HepG2 (cell line): ENCODE data around the gene PIEZO2. TPM values are rescaled to one million over a fixed set of nuclear protein-coding genes. Genes with fewer than 3 reads are reported as not detected.
A peak's percentile ranks its signal among the peaks of the same experiment; 100 is the strongest.

Experiments
- ATAC-seq: fragments of 200-7000 bp; cut with Tn5 transposase; 3 replicates; pipeline ENCODE4 v1.9.1; 2020; ENCODE audit warnings: mild to moderate bottlenecking, moderate library complexity
- BruUV-seq: library from RNA; stranded (reverse); fragments of 400-500 nt; replicated peaks from 2 replicates; lab custom pipeline; 2021; lab: Mats Ljungman, UMichigan
- CTCF ChIA-PET: fragments of 300-600 bp; formaldehyde crosslinking; extraction: SDS; loops from one replicate; lab custom pipeline; 2021; ENCODE audit warnings: low total read pairs, inconsistent platforms, low intra/inter-chr PET ratio; lab: Yijun Ruan, JAX
- POLR2A ChIA-PET: fragments of 350-600 bp; sonication (Branson Sonifier 250); formaldehyde crosslinking; loops from one replicate; lab custom pipeline; 2020; ENCODE audit warnings: antibody characterized with exemption, inconsistent platforms; lab: Yijun Ruan, JAX
- DNase-seq: peaks from one replicate; pipeline ENCODE4 v3.0.0-alpha.2; 2015; ENCODE audit warnings: low spot score
- FAIRE-seq: peaks from 3 replicates; lab custom pipeline; 2011; peaks lifted over from hg19 to GRCh38; lab: Jason Lieb, UNC
- H2AFZ ChIP-seq: one replicate; pipeline ENCODE4 v1.6.1; 2011; ENCODE audit warnings: low read length, inconsistent platforms
- H3K27ac ChIP-seq: fragments of 300-600 bp; 3 replicates; pipeline ENCODE4 v1.8.0; 2011; ENCODE audit warnings: mixed run types, mild to moderate bottlenecking, mixed read lengths, low read length, inconsistent platforms; ENCODE audit not compliant: insufficient read depth; ENCODE audit errors: extremely low read length
- H3K27me3 ChIP-seq, 2 experiments: fragments of 200-600 bp in 1 of 2; 2 replicates in 1 of 2; 3 replicates in 1 of 2; pipeline versions ENCODE4 v1.6.0 to v1.8.0; 2011; ENCODE audit warnings: low read length in 2 of 2, mild to moderate bottlenecking in 2 of 2, moderate library complexity in 2 of 2, inconsistent platforms in 1 of 2; ENCODE audit not compliant: insufficient read depth in 2 of 2, control insufficient read depth in 1 of 2
- H3K36me3 ChIP-seq, 2 experiments: fragments of 200-600 bp in 1 of 2; replicated peaks in 1 of 2; 2 replicates in 1 of 2; 3 replicates in 1 of 2; pipeline versions ENCODE4 v1.5.1 to v1.8.0; 2011; ENCODE audit warnings: low read length in 2 of 2, inconsistent platforms in 1 of 2; ENCODE audit not compliant: insufficient read depth in 2 of 2, control insufficient read depth in 1 of 2
- H3K4me1 ChIP-seq: 2 replicates; pipeline ENCODE4 v1.5.1; 2012; ENCODE audit warnings: low read length, inconsistent platforms; ENCODE audit not compliant: insufficient read depth
- H3K4me2 ChIP-seq: 2 replicates; pipeline ENCODE4 v1.6.0; 2011; ENCODE audit warnings: low read depth, low read length, inconsistent platforms
- H3K4me3 ChIP-seq, 3 experiments: fragments of 200-600 bp in 1 of 3; sonication (generic), shearing (Covaris generic) in 1 of 3; replicated peaks in 1 of 3; 2 replicates each; pipeline ENCODE4 v1.5.1; 2011 to 2016; ENCODE audit warnings: low read length in 3 of 3, inconsistent platforms in 2 of 3, low read depth in 2 of 3, mild to moderate bottlenecking in 2 of 3, control low read depth in 1 of 3, mixed read lengths in 1 of 3; ENCODE audit not compliant: insufficient read depth in 1 of 3
- H3K79me2 ChIP-seq: one replicate; pipeline ENCODE4 v1.6.1; 2011; ENCODE audit warnings: low read length, inconsistent platforms; ENCODE audit not compliant: insufficient read depth
- H3K9ac ChIP-seq: 2 replicates; pipeline ENCODE4 v1.6.0; 2011; ENCODE audit warnings: mild to moderate bottlenecking, low read depth, low read length, inconsistent platforms; ENCODE audit not compliant: insufficient read depth
- H3K9me3 ChIP-seq: 2 replicates; pipeline ENCODE4 v1.5.1; 2012; ENCODE audit warnings: mild to moderate bottlenecking, low read length
- H4K20me1 ChIP-seq: 2 replicates; pipeline ENCODE4 v1.6.0; 2011; ENCODE audit warnings: inconsistent platforms, mild to moderate bottlenecking, low read length, moderate library complexity; ENCODE audit not compliant: insufficient read depth
- DPF2 ChIP-seq: sonication (generic); formaldehyde crosslinking; IDR thresholded peaks from 2 replicates; pipeline ENCODE4 v1.4.0; 2020; ENCODE audit warnings: mild to moderate bottlenecking, low read depth, missing genetic modification reagents, borderline replicate concordance
- FIP1L1 ChIP-seq: fragments of 200-400 bp; formaldehyde crosslinking; IDR thresholded peaks from 2 replicates; pipeline ENCODE4 v1.6.1; 2018; ENCODE audit warnings: low read depth, mild to moderate bottlenecking, low read length, moderate library complexity, borderline replicate concordance; ENCODE audit not compliant: insufficient read depth
- POLR2AphosphoS5 ChIP-seq: IDR thresholded peaks from 2 replicates; pipeline ENCODE4 v1.6.1; 2012; ENCODE audit warnings: low read depth, low read length
- RAD21 ChIP-seq: fragments of 450-650 bp; formaldehyde crosslinking; IDR thresholded peaks from 2 replicates; pipeline ENCODE4 v1.5.0; 2020; ENCODE audit warnings: mild to moderate bottlenecking
- REPIN1 ChIP-seq: sonication (generic); formaldehyde crosslinking; IDR thresholded peaks from 2 replicates; pipeline ENCODE4 v1.8.0; 2022; ENCODE audit warnings: missing genetic modification reagents, low read depth, mild to moderate bottlenecking, borderline replicate concordance
- RFXANK ChIP-seq: IDR thresholded peaks from 2 replicates; pipeline ENCODE4 v1.6.1; 2016
- SRF ChIP-seq: IDR thresholded peaks from 2 replicates; pipeline ENCODE4 v1.6.1; 2011; ENCODE audit warnings: mild to moderate bottlenecking, low read depth, low read length, moderate library complexity
- ZGPAT ChIP-seq: IDR thresholded peaks from 2 replicates; pipeline ENCODE4 v1.6.1; 2016; ENCODE audit warnings: mild to moderate bottlenecking
- ZHX1 ChIP-seq: sonication (generic); formaldehyde crosslinking; IDR thresholded peaks from 2 replicates; pipeline ENCODE4 v1.8.1; 2022; ENCODE audit warnings: low read depth, mild to moderate bottlenecking, missing genetic modification reagents
- ZMAT3 ChIP-seq: sonication (generic); formaldehyde crosslinking; conservative IDR thresholded peaks from 2 replicates; pipeline ENCODE4 v1.7.0; 2021; ENCODE audit warnings: missing genetic modification reagents
- ZNF607 ChIP-seq: sonication (generic); formaldehyde crosslinking; IDR thresholded peaks from 2 replicates; pipeline ENCODE4 v1.5.1; 2020; ENCODE audit warnings: missing genetic modification reagents, mild to moderate bottlenecking, borderline replicate concordance
- WGBS: methylation state at CpG from one replicate; pipeline ENCODE4 v1.1.6; 2017; ENCODE audit warnings: low lambda C conversion rate; 5-methylcytosine and 5-hydroxymethylcytosine counted together
- in situ Hi-C: cut with HindIII; loops from 2 replicates; pipeline ENCODE4 v1.10.0; 2017; ENCODE audit warnings: low pct_unique_long_range_greater_than_20kb; ENCODE audit not compliant: extremely low pct_ligation_motif_present
- intact Hi-C: fragments of 100-400 bp; cut with micrococcal nuclease; formaldehyde crosslinking; loops from one replicate; pipeline ENCODE4 v1.10.0; 2022; ENCODE audit not compliant: unreplicated experiment
- polyA plus RNA-seq, 8 experiments: library from polyadenylated mRNA; depleted of rRNA in 3 of 8; stranded (reverse) in 7 of 8; unstranded in 1 of 8; fragments of >200 nt; fragmentation: Illumina TruSeq in 4 of 8; extraction: Trizol in 4 of 8; gene quantifications; 2 replicates each; pipeline versions ENCODE4 v1.2.1 to v1.2.3, GENCODE V29; 2011 to 2016; ENCODE audit warnings: low read depth in 4 of 8, missing spikeins in 1 of 8, mixed read lengths in 1 of 8; ENCODE audit not compliant: insufficient read depth in 1 of 8
- total RNA-seq, 5 experiments: library from RNA; depleted of rRNA; stranded (reverse); fragments of >200 nt; fragmentation: Illumina TruSeq; extraction: Trizol; gene quantifications; 2 replicates each; pipeline ENCODE4 v1.2.3, GENCODE V29; 2016; ENCODE audit warnings: low read depth in 1 of 5
- TF ChIP-seq, protein P1 (sequence below): sonication (generic); formaldehyde crosslinking; IDR thresholded peaks from 2 replicates; pipeline ENCODE4 v1.9.0; 2021; ENCODE audit warnings: missing genetic modification reagents, borderline replicate concordance
- TF ChIP-seq, protein P2 (sequence below): sonication (generic); formaldehyde crosslinking; IDR thresholded peaks from 2 replicates; pipeline ENCODE4 v1.4.0; 2020; ENCODE audit warnings: missing genetic modification reagents

The PIEZO2 gene
- total and polyA plus RNA-seq, 2 of the 13 experiments (the other 11 are each of a cell fraction or from before 2014, with no cell fraction given), result 15.2 to 27.2 TPM

- TF ChIP-seq DPF2 (CRISPR knock-in tag) (no peak), SRF (no peak)
- TF ChIP-seq, protein P1, sequence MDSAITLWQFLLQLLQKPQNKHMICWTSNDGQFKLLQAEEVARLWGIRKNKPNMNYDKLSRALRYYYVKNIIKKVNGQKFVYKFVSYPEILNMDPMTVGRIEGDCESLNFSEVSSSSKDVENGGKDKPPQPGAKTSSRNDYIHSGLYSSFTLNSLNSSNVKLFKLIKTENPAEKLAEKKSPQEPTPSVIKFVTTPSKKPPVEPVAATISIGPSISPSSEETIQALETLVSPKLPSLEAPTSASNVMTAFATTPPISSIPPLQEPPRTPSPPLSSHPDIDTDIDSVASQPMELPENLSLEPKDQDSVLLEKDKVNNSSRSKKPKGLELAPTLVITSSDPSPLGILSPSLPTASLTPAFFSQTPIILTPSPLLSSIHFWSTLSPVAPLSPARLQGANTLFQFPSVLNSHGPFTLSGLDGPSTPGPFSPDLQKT (CRISPR knock-in tag), result no peak
Observed at GRCh38 chr18:11150271-11150615, 874 bp upstream of the PIEZO2 start (continued).

DNA sequence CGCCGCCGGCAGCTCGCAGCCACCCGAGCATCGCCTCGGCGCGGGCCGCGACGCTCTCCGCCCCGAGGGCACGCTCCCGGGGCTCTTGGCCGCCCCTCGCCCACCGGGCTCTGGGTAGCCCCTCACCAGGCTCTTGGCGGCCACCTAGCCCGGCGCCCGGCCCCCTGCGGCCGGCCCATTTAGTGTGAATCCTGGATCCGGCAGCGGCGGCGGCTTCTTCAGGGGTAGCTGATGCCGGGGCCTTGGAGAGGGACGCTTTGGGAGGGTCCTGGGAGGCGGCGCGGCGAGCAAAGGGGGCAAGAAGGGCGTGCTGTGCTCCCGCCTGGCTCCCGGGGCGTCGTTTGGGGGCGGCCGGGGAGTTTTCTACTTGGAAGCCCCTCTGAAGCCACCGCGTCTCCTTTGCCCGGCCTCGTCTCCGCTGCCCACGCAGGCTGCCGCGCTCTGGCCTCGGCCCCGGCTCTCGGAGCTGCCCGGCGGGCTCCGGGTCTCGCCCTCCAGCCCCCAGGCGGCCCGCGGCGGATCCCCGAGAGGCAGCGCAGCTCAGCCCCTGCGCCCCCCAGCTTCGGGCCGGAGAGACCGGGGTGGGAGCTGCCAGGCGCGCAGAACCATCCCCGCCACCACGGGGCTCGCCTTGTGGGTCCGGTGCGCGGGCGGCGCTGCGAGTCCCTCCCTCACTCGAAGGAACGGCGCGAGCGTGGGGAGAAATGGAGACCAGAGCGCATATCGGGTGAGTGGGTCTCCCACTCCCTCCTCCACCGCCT lies 509 bp downstream of the PIEZO2 start:
- in situ Hi-C loops, result loop anchor here (5.0 kb wide), 1 partner anchor 107 kb away; no protein-coding TSS in a partner anchor
- FAIRE-seq (no peak), ATAC-seq (peak; percentile 41), DNase-seq (no peak)
- intact Hi-C loops, result loop anchor here (5.0 kb wide), 1 partner anchor 37 kb away; no protein-coding TSS in a partner anchor
- H3K9me3 ChIP-seq, result no peaks in the 10 kb centered on the region
- peak overlapping the region; percentile 81 for H3K4me2 ChIP-seq
- H3K36me3 ChIP-seq, result no peaks in the 10 kb centered on the region; a peak in 1 of 5 replicates
- H3K4me3 ChIP-seq, result peak overlapping the region; percentile 57 to 71 (median 64); a peak in 5 of 6 replicates
- H3K79me2 ChIP-seq, result peaks cover 22% of the 10 kb centered on the region
- H4K20me1 ChIP-seq, result no peaks in the 10 kb centered on the region
- ChIA-PET CTCF (no interaction called here), POLR2A (interaction anchor here (0.7 to 1.0 kb wide), 2 partner anchors 29 to 34 kb away, joined by 3 read pairs; no protein-coding TSS in a partner anchor)
- H2AFZ ChIP-seq, result no peak overlapping the region
- H3K9ac ChIP-seq, result peak overlapping the region; percentile 66
- no TSS peak for BruUV-seq
- no peak overlapping the region for H3K27ac ChIP-seq
- no CpG with 5 or more reads among the region's 86 CpGs for WGBS
- H3K27me3 ChIP-seq, result 0 out of 5 replicates have a peak, but pooled peaks cover 0 to 3% of the 10 kb centered on the region in 2 experiments
- peaks cover 49% of the 10 kb centered on the region for H3K4me1 ChIP-seq
- TF ChIP-seq FIP1L1, result no peak
- TF ChIP-seq ZGPAT (CRISPR knock-in tag), result no peak; the same call in 1 of the 2 replicates
- 0 out of 2 replicates have a peak, but pooled peaks have one; percentile 24 for TF ChIP-seq ZNF607
- no peak for TF ChIP-seq REPIN1 (CRISPR knock-in tag)
- 0 out of 2 replicates have a peak, but pooled peaks have one; percentile 6 for TF ChIP-seq RAD21 (CRISPR knock-in tag)
- TF ChIP-seq, protein P2, sequence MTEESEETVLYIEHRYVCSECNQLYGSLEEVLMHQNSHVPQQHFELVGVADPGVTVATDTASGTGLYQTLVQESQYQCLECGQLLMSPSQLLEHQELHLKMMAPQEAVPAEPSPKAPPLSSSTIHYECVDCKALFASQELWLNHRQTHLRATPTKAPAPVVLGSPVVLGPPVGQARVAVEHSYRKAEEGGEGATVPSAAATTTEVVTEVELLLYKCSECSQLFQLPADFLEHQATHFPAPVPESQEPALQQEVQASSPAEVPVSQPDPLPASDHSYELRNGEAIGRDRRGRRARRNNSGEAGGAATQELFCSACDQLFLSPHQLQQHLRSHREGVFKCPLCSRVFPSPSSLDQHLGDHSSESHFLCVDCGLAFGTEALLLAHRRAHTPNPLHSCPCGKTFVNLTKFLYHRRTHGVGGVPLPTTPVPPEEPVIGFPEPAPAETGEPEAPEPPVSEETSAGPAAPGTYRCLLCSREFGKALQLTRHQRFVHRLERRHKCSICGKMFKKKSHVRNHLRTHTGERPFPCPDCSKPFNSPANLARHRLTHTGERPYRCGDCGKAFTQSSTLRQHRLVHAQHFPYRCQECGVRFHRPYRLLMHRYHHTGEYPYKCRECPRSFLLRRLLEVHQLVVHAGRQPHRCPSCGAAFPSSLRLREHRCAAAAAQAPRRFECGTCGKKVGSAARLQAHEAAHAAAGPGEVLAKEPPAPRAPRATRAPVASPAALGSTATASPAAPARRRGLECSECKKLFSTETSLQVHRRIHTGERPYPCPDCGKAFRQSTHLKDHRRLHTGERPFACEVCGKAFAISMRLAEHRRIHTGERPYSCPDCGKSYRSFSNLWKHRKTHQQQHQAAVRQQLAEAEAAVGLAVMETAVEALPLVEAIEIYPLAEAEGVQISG (CRISPR knock-in tag), result no peak
- TF ChIP-seq POLR2AphosphoS5, result no peak
- no peak for TF ChIP-seq ZHX1 (CRISPR knock-in tag)
- no peak for TF ChIP-seq RFXANK (CRISPR knock-in tag)
- 0 out of 2 replicates have a peak, but pooled peaks have one; percentile 33 for TF ChIP-seq ZMAT3 (CRISPR knock-in tag)
